ENCODE measurements around the gene GBP6.
A peak's percentile ranks its signal among the peaks of the same experiment; 100 is the strongest.
"Not testable (repeated sequence)": the region's sequence is repeated elsewhere in the genome, so short reads cannot be mapped to it uniquely, and the experiment has no call there.

GBP6 gene

GRCh38 chr1:89363638-89364536 is at the start of gene GBP6:
Gene GBP6, plus strand, starts transcription at chr1:89364059. Its CDS starts 4,493 bp downstream, at chr1:89368552.
- DNase-seq (ENCODE audit: low read depth in 2 of 2, low spot score in 1 of 2), result no peak

- DNase-seq (ENCODE audit: low read depth in 2 of 2, low spot score in 1 of 2), result no peak
These were observed 41.5 kb upstream of the GBP6 start for GRCh38 chr1:89322402-89322801.

GRCh38 chr1:89331890-89332289 is 32.0 kb upstream of the GBP6 start:
- no peak for DNase-seq (ENCODE audit: low read depth in 2 of 2, low spot score in 1 of 2)

- no peak for DNase-seq (ENCODE audit: low read depth in 2 of 2, low spot score in 1 of 2)
These were observed 31.4 kb upstream of the GBP6 start for GRCh38 chr1:89332461-89332860.

- no peak for DNase-seq (ENCODE audit: low read depth in 2 of 2, low spot score in 1 of 2)
These were observed 28.4 kb upstream of the GBP6 start for GRCh38 chr1:89335486-89335885.

GRCh38 chr1:89337903-89338302 is 26.0 kb upstream of the GBP6 start:
- DNase-seq (ENCODE audit: low read depth in 2 of 2, low spot score in 1 of 2), result no peak

- DNase-seq (ENCODE audit: low read depth in 2 of 2, low spot score in 1 of 2), result no peak
These were observed 24.8 kb upstream of the GBP6 start for GRCh38 chr1:89339039-89339438.

GRCh38 chr1:89345479-89345878 is 18.4 kb upstream of the GBP6 start:
- not testable (repeated sequence) for DNase-seq (ENCODE audit: low read depth in 2 of 2, low spot score in 1 of 2)

- no peak for DNase-seq (ENCODE audit: low read depth in 2 of 2, low spot score in 1 of 2)
These were observed 16.6 kb upstream of the GBP6 start for GRCh38 chr1:89347296-89347695.

- no peak for DNase-seq (ENCODE audit: low read depth in 2 of 2, low spot score in 1 of 2)
These were observed 13.6 kb upstream of the GBP6 start for GRCh38 chr1:89350298-89350697.

- no peak for DNase-seq (ENCODE audit: low read depth in 2 of 2, low spot score in 1 of 2)
These were observed 12.1 kb upstream of the GBP6 start for GRCh38 chr1:89351597-89352311.

- DNase-seq (ENCODE audit: low read depth in 2 of 2, low spot score in 1 of 2), result no peak
These were observed 11.4 kb upstream of the GBP6 start for GRCh38 chr1:89352421-89352820.

- DNase-seq (ENCODE audit: low read depth in 2 of 2, low spot score in 1 of 2), result no peak
These were observed 9.7 kb upstream of the GBP6 start for GRCh38 chr1:89354205-89354604.

- DNase-seq (ENCODE audit: low read depth in 2 of 2, low spot score in 1 of 2), result no peak
These were observed 8.8 kb upstream of the GBP6 start for GRCh38 chr1:89355056-89355455.

GRCh38 chr1:89356658-89357400 is 7.0 kb upstream of the GBP6 start:
- DNase-seq (ENCODE audit: low read depth in 2 of 2, low spot score in 1 of 2), result no peak

- DNase-seq (ENCODE audit: low read depth in 2 of 2, low spot score in 1 of 2), result peak; percentile 63 to 83
These were observed 5.5 kb upstream of the GBP6 start for GRCh38 chr1:89358287-89358893.

- no peak for DNase-seq (ENCODE audit: low read depth in 2 of 2, low spot score in 1 of 2)
These were observed 3.1 kb upstream of the GBP6 start for GRCh38 chr1:89360716-89361115.

GRCh38 chr1:89361681-89362080 is 2.2 kb upstream of the GBP6 start:
- no peak for DNase-seq (ENCODE audit: low read depth in 2 of 2, low spot score in 1 of 2)

- DNase-seq (ENCODE audit: low read depth in 2 of 2, low spot score in 1 of 2), result no peak
These were observed 663 bp upstream of the GBP6 start for GRCh38 chr1:89363196-89363595.

GRCh38 chr1:89364954-89365550 is 1.2 kb downstream of the GBP6 start:
- no peak for DNase-seq (ENCODE audit: low read depth in 2 of 2, low spot score in 1 of 2)

GRCh38 chr1:89367221-89367620 is 3.4 kb downstream of the GBP6 start:
- DNase-seq (ENCODE audit: low read depth in 2 of 2, low spot score in 1 of 2), result no peak
